Stimulated activated CD4-positive, alpha-beta T cell treated with anti-CD3 and anti-CD28 coated beads, Interleukin-15, amount 100 ng/mL, for 48 hours (primary cell): ENCODE measurements around the gene ZNF700.
A peak's percentile ranks its signal among the peaks of the same experiment; 100 is the strongest.
"Not testable (repeated sequence)": the region's sequence is repeated elsewhere in the genome, so short reads cannot be mapped to it uniquely, and the experiment has no call there.

Source experiments
- DNase-seq, 2 donors: peaks; one replicate each; pipeline ENCODE4 v3.0.0-alpha.2; 2020; ENCODE audit warnings: low read depth in 2 of 2

The ZNF700 gene

DNA sequence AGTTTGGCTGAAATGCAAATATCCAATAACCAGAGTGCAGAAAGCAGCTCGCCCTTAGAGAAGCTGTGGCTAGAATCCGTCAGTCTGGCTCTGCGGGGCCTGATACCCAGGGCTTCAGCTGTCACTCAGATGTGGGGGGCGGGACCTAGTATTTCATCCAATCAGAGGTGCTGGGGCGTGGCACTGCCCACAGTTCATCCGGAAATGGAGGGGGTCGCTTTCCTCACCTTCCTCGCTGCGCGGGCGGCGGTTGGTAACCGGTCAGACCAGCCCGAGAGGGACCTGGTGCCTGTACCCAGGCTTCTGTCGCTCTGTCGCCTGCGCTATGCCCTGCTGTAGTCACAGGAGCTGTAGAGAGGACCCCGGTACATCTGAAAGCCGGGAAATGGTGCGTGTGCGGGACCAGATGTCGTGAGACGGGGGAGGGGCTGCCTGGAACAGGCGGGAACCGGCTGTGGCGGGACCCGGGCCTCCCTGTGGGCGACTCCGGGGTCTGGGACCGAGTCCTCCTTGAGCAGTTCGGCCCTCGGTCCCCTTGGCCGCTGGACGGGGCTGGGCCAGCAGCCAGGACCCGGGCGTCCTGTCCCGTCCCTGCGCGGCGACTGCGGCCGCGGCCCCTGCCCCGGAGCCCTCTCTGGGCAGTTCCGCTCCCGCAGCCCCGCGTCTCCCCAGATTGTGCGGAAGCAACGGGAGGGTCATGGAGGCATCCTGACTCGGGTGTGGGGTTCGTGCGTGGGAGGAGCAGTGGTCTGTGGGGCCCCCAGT, at the start of gene ZNF700:
Gene ZNF700 (plus strand): TSS at position 222 of the 765 bp plus-strand sequence. CDS start 104 bp downstream, at position 326.
- DNase-seq: peak; percentile 88 to 94

DNA sequence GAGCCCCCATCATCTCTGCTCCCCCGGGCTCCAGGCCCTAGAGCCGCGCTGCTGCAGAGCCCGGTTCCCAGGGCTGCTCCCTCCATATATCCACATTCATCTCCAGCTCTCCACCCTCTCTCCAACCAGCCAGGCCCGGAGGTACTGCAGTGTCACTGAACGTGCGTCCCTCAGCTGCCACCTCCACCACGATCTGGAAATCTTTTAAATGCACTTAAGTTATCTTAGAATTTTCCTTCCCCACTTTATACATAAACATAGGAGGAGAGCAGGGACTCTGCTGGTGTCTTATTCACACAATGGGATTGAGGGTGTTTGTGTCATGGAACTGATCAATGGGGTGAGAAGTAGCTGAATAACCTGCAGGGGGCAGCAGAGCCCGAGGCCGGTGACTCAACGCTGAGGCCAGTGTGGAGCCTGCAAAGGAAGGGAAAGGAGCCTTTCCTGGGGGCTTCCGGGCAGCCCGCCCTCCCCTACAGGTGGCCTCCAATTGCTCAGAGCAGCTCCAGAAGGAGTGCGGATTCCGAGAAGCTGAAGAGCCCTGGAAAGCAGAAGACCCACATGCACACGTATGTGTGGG, 45.1 kb upstream of the ZNF700 start:
- DNase-seq: peak; percentile 24 to 36

DNA sequence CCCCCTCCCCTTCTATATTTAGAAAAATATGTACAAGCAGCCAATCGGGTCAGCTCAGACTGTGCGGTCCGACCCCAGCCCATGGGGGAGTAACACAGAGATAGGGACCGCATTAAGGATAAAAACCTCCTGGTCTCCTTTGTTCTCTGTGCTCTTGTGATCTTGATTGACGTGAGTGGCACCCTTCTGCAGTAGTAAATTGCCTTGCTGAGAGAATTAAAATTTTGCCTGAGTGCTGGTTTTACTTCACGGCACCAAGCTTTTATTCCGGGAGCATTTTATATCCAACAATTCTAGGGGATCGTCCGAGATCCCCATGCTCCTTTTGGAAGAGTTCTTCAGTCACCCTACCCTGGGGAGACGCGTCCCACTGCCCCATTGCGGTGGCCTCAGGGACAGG, 44.3 kb upstream of the ZNF700 start:
- no peak for DNase-seq

DNA sequence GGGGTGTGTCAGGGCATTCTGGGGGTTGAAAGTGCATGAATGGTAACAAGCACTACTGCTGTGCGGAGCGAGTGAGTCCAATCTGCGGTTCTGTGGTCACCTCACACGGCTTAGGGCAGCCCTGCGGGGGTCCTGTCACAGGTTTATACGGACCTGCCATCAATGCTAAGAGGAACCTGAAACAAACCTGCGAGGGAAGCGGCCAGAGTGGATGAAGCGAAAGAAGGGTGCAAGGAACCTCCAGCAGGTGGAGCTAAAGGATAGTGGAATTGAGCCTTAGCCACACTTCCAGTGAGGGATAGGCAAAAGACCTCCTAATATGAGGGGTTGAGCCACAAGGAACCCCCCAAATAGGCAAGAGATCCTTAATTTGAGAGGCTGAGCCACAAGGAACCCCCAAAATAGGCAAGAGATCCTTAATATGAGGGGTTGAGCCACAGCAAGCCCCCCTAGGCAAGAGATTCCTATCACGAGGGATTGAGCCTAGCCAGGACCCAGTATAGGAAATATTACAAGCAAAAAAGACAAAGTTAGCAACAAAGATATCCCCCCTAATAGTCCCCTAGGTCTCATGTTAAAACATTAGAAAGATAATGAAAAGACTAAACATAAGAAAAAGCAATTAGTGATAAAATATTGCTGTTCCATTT, 43.6 kb upstream of the ZNF700 start:
- peak; percentile 28 to 29 for DNase-seq

DNA sequence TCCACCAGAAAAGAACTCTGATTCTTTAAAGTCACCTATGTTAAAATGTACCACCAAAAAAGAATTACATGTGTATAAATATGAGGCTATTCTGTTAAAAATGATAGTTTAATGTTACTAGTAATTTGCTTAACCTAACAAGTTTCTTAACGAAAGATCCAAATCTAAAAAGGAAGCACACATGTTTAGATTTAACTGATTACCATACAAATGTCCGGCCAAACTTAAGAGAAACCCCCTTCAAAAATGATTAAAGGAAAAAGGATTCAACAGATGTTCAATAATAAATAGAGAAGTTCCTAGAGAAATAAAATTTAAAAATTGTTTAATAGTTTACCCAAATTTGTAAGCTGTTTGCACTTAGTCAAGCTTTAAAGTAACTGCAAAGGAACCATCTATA, 42.3 kb upstream of the ZNF700 start:
- no peak for DNase-seq

DNA sequence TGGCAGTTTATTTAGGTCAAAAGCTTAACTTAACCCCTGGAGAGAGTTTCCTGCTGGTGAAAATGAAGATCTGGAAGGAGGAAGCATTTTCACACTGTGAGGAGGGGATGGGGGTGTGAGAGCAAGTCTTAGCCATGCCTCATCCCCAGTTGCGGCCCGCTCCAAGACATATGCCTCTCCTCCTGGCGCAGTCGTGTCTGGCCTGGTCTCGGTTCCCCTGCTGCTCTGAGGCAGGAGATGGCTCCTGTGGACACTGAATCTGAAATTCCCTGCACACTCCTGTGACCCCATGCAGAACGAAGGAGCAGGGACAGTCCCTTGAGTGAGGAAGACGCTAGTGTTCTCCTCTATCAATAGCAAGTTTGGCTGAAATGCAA, 37.7 kb upstream of the ZNF700 start:
- no peak for DNase-seq

DNA sequence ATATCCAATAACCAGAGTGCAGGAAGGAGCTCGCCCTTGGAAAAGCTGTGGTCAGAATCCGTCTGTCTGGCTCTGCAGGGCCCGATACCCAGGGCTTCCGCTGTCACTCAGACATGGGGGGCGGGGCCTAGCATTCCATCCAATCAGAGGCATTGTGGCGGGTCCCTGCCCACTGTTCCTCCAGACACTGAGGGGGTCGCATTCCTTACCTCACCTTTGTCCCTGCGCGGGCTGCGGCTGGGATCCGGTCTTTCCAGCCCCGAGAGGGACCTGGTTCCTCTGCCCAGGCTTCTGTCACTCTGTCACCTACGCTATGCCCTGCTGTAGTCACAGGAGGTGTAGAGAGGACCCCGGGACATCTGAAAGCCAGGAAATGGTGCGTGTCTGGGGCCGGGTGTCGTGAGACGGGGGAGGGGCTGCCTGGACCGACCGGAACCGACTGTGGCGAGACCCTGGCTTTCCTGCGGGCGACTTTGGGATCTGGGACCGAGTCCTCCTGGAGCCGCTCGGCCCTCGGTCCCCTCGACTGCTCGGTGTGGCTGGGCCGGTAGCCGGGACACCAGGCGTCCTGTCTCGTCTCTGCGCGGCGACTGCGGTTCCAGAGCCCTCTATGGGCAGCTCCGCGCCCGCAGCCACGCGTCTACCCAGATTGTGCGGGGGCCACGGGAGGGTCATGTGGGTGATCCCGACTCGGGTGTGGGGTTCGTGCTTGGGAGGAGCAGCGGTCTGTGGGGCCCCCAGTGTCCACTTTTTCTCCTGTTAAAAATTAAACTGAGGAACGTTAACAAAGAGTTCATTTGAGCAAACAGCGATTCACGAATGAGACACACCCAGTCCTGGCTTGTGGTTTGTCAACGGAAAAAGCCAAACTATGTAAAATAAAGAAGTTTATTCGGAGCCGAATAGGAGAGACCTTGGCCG, 37.0 kb upstream of the ZNF700 start, which contains the start of gene ZNF69:
Gene ZNF69 (plus strand): TSS at position 172 of the 921 bp plus-strand sequence. CDS start 142 bp downstream, at position 314.
- DNase-seq: peak; percentile 20 to 50

DNA sequence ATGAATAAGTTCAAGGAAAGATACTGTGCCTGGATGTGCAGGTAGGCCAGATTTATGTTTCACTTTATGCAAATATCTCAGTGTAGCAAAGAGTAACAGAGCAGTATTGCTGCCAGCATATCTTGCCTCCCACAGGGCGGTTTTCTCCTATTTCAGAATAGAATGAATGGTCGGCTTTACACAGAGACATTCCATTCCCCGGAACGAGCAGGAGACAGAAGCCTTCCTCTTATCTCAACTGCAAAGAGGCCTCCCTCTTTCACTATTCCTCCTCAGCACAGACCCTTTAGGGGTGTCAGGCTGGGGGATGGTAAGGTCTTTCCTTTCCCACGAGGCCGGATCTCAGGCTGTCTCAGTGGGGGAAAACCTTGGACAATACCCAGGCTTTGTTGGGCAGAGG, 35.0 kb upstream of the ZNF700 start:
- DNase-seq: not testable (repeated sequence)

DNA sequence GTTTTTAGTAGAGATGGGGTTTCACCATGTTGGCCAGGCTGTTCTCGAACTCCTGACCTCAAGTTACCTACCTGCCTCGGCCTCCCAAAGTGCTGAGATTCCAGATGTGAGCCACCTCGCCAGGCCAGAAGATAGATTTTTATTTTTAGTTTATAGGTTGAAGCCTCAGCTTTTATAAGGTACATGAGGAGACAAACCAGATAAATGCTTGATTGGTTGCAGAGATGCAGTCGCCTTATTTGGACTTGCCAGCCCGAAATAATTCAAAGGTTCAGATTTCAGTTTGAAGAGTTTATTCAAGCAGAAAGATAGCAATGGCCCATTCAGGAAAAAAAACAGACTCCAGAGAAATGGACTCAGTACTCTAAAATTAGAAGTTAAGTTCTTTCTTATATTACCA, 34.3 kb upstream of the ZNF700 start:
- no peak for DNase-seq

DNA sequence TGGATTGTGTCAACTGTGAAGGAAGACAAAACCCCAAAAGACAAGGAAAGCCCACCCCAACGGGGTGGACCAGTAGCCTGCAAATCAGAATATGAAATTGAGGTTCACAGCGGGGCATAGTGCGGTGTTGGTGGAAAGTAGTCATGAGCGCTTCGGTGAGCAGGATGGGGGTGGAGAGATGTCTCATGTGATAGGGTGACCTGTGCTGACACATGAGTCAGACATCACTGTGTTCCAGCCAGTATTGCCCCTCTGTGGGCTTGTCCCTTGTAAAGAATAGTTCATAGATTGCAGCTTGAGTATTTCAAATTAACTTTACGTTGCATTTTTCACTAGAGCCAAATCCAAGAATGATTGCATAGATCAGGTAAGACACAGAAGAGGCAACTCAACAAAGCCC, 30.1 kb upstream of the ZNF700 start:
- DNase-seq: no peak

DNA sequence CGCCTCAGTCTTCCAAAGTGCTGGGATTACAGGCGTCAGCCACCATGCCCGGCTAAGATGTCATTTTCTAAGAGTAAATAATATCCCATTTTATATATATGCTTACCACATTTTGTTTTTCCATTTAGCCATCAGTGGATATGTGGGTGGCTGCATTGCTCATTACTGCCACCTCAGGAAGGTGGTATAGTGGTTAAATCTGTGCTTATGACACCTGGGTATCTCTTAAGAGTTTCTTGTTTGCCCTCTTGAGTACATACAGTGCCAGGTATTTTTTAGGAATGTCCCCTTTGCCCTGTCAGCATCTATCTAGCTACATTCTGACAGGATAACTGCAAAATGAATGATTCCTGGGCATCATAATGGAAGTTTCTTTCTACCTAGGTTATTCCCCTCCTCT, 22.7 kb upstream of the ZNF700 start:
- DNase-seq: no peak

DNA sequence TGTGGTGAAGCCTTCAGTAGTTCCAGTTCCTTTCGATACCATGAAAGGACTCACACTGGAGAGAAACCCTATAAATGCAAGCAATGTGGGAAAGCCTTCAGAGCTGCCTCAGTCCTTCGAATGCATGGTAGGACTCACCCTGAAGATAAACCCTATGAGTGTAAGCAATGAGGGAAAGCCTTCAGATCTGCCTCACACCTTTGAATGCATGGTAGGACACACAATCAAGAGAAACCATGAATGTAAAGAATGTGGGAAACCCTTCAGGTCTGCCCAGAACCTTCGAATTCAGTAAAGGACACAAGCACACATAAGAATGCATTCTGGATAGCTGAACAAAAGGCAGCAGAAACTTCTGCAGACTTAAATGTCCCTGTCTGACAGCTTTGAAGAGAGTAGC, 19.0 kb upstream of the ZNF700 start:
- no peak for DNase-seq

DNA sequence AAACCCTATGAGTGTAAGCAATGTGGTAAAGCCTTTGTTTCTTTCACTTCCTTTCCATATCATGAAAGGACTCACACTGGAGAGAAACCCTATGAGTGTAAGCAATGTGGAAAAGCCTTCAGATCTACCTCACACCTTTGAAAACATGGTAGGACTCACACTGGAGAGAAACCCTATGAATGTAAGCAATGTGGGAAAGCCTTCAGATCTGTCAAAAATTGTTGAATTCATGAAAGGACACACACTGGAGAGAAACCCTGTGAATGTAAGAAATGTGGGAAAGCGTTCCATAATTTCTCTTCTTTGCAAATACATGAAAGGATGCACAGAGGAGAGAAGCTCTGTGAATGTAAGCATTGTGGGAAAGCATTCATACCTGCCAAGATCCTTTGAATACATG, 13.0 kb upstream of the ZNF700 start:
- not testable (repeated sequence) for DNase-seq

DNA sequence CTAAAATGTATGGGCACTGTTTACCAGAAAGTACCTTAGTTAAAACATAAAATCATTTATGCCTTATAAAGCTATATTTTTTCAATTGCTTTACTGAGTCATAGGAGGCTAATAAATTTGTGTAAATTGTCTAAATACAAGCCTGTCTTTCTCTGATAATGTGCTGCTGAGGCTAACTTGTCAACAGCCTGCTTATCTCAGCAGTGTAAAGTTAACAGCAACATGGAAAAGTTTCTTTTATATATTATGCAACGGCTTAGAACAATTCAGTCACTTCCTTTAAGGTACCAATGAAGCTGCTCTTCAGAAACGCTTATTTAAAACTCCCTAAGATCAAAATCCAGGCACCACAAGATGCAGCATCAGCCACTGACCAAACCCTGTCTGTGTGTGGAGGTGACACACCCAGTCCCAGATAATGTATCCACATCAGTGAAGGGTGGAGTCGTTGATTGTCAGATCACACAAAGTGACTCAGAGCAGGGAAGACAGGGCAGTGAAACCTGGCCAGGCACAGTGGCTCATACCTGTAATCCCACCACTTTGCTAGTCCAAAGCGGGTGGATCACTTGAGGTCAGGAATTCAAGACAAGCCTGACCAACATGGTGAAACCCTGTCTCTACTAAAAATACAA, 10.4 kb upstream of the ZNF700 start:
- not testable (repeated sequence) for DNase-seq

DNA sequence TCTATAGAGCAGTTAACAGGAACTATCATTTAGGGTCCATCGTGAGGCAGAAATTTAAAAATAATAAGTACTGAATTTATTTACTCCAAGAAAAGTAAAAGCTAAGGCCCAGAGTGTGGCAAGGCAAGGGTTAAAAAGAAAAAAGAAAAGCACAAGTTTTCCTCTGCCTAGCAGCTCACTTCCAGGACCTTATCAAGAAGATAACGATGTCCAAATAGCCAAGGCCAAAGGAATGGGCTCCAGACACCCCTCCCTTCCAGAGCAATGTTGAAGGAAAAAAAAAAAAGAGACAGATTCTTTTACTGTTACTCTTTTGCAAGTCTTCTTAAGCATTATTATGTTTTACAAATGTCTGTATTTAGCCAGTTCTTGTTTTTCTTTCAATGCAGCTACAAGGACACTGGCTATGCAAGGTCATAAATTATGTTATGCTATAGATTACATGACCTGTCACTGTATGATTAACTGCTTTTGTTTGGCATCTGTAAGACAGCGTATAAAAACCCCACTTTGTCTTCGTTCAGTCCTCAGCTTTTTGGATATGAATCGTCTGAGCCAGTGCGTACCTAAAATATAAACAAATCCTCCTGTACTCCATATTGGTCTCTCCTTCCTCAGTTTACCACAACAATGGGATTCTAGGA, 2.9 kb upstream of the ZNF700 start:
- DNase-seq: no peak

DNA sequence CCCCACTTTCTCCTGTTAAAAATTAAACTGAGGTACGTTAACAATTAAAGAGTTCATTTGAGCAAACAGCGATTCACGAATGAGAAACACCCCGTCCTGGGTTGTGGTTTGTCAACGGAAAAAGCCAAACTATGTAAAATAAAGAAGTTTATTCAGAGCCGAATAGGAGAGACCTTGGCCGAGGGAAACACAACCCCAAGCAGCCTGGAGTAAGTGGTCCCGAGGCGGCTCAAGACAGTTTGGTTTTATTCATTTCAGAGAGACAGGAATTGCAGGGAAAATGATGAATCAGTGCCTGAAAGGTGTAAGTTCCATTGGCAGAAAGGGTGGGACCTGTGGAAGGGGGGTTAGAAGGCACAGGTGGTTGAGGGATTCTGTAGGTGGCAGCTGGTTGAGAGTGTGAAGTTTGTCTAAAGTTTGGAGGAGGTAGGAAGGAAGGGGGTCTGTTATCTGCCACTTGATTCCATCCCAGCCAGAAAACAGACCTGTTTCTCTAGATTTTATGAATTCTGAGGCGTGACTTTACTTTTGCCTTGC, 812 bp downstream of the ZNF700 start:
- DNase-seq: not testable (repeated sequence)

DNA sequence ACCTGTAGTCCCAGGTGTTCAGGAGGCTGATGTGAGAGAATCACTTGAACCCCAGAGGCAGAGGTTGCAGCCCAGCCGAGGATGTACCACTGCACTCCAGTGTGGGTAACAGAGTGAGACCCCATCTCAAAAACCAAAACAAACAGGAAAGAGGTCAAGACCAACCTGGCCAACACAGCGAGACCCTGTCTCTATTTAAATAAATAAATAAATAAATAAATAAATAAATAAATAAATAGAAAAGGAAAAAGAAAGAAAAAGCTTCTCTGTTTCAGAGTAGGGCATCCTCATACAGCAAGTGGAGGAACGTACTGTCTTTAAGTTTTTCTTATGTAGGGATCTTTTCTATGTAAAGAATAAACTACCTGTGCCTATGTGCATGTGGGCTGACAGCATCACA, 2.3 kb downstream of the ZNF700 start:
- no peak for DNase-seq

DNA sequence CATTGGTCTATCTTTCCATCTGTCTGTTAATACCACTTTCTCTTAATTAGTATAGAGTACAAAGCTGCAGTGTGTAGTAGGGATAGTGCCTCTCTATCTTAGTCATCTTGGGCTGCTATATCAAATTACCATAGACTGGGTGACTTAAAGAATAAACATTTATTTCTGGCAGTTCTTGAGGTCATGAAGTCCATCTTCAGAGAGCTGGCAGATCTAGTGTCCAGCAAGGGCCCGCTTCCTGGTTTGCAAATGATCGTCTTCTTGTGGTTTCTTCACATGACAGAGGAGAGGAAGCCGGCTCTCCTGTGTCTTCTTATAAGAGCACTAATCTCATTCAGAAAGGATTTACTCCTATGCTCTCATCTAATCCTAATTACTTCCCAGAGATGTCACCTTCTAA, 6.1 kb downstream of the ZNF700 start:
- no peak for DNase-seq

DNA sequence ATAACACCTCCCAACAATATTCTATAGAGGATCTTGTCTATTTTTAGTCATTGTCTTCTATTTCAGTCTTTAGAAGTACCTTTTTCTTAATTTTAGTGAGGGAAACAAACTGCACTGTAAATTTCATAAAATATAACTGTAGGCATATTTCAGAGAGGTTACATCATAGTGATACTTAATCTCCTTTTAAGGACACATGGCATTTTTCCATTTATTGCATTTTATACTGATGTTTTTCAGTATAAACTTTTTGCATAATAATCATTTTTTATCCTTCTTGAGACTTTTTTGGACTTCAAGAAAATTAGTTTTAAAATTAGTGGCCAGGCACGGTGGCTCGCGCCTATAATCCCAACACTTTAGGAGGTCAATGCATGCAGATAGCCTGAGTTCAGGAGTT, 6.6 kb downstream of the ZNF700 start:
- no peak for DNase-seq

DNA sequence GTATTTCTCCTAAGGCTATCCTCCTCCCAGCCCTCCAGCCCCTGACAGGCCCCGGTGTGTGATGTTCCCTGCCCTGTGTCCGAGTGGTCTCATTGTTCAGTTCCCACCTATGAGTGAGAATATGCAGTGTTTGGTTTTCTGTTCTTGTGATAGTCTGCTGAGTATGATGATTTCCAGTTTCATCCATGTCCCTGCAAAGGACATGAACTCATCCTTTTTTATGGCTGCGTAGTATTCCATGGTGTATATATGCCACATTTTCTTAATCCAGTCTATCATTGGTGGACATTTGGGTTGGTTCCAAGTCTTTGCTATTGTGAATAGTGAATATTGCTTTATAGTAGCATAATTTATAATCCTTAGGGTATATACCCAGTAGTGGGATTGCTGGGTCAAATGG, 10.9 kb downstream of the ZNF700 start:
- not testable (repeated sequence) for DNase-seq

DNA sequence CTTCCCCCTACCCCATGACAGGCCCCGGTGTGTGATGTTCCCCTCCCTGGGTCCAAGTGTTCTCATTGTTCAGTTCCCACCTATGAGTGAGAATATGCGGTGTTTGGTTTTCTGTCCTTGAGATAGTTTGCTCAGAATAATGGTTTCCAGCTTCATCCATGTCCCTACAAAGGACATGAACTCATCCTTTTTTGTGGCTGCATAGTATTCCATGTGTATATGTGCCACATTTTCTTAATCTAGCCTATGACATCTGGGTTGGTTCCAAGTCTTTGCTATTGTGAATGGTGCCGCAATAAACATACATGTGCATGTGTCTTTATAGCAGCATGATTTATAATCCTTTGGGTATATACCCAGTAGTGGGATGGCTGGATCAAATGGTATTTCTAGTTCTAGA, 13.5 kb downstream of the ZNF700 start:
- not testable (repeated sequence) for DNase-seq
